GM21447 (cell line): ENCODE results near the gene TRPM2.
"Not testable (repeated sequence)": the region's sequence is repeated elsewhere in the genome, so short reads cannot be mapped to it uniquely, and the experiment has no call there.

ENCODE experiments used
- ATAC-seq: cut with Tn5 transposase; IDR thresholded peaks from one replicate; pipeline ENCODE4 v1.9.1; 2021; ENCODE audit not compliant: unreplicated experiment

The TRPM2 gene

DNA sequence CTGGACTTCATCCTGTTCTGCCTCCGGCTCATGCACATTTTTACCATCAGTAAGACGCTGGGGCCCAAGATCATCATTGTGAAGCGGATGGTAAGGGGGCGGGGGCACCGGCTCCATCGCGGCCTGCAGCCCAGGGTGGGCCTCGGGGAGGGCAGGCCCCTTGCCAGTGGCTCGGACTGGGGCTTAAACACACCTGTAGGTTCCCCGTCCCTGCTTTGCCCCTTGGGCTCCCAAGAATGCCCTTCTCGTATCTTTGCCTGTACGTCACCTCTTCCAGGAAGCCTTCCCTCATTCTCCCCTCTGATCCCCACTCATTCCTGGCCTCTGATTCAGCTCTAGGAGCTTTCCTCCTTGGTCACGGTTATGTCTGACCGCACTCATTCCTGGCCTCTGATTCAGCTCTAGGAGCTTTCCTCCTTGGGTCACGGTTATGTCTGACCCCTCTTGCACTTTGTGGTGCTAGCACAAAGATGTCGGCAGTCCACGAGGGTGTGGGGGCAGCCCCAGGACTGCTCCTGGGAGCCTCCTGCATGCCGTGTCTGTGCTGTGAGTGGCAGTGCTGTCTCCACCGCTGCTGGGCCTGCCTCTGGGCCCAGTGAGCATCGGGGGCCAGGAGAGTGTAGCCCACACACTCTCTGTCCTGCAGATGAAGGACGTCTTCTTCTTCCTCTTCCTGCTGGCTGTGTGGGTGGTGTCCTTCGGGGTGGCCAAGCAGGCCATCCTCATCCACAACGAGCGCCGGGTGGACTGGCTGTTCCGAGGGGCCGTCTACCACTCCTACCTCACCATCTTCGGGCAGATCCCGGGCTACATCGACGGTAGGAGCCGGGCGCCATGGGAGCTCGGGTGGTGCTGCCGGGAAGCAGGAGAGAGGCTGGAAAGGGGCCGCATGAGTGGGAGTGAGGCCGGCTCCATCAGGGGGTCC lies 52.8 kb downstream of the TRPM2 start:
- ATAC-seq = no peak

DNA sequence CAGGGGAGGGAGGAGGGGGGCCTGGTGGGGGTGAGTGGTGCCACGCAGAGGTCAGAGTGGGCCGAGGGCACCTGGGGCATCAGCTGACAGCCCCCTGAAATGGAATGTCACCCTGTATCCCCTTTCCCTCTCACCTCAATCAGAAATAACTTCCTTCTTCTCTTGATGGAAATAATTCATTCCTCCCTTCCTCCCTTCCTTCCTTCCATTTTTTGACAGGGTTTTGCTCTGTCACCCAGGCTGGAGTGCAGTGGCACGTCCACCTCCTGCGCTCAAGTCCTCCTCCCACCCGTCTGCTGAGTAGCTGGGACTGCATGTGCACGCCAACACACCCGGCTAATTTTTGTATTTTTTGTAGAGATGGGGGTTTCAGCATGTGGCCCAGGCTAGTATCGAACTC lies 53.5 kb downstream of the TRPM2 start:
- no peak for ATAC-seq

DNA sequence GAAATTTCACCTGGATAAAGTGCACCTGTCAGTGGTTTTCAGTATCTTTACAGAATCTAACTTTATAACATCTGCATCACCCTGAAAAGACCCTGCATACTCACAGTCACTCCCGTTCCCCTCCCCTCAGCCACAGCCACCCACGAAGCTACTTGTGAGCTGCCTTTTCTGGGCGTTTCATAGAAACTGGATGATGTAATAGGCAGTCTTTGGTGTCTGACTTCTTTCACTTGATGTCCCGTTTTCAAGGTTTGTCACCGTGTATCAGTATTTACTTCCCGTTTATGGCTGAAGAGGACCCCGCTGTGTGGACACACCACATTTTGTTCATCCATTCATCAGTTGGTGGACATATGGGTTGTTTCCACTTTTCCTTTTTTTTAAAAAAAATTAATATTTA lies 54.1 kb downstream of the TRPM2 start:
- no peak for ATAC-seq

DNA sequence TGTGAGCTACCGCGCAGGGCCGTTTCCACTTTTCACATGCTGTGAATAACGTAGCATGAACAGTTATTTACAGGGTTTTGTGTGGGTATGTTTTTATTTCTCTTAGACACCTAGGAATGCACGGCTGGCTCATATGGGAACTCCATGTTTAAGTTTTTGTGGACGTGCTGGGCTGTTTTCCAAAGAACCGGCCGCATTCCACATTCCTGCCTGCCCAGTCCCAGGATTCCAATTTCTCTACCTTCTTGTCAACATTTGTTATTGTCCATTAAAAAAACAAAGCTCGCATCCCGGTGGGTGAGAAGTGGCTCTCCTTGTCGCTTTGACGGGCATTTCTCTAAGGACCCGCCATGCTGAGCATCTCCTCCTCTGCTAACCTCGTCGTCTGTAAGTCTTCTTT lies 54.8 kb downstream of the TRPM2 start:
- ATAC-seq = no peak

DNA sequence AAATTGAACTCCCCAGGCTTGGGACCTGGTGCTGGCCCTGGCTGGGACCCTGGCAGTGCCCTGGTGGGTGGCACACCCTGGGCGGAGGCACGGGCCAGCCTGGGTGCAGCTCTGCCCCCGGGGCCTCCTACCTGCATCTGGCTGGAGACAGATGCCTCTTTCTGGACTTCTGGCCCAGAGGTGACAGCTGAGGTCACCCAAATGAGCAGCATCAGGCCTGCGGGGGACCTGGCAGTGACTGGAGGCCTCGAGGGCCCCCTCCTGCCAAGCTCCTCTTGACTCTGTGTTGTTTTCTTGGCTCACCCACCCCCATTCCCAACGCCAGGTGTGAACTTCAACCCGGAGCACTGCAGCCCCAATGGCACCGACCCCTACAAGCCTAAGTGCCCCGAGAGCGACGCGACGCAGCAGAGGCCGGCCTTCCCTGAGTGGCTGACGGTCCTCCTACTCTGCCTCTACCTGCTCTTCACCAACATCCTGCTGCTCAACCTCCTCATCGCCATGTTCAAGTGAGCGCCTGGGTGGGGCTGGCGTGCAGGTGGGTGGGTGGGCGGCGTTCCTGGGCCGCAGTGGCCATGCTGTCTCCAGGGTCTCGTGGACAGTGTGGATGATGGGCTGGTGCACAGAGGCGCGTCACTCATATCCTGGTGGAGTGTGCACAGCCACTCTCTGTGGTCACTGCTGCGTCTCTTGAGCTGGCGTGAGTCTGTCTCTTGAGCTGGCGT lies 60.3 kb downstream of the TRPM2 start:
- ATAC-seq = no peak

DNA sequence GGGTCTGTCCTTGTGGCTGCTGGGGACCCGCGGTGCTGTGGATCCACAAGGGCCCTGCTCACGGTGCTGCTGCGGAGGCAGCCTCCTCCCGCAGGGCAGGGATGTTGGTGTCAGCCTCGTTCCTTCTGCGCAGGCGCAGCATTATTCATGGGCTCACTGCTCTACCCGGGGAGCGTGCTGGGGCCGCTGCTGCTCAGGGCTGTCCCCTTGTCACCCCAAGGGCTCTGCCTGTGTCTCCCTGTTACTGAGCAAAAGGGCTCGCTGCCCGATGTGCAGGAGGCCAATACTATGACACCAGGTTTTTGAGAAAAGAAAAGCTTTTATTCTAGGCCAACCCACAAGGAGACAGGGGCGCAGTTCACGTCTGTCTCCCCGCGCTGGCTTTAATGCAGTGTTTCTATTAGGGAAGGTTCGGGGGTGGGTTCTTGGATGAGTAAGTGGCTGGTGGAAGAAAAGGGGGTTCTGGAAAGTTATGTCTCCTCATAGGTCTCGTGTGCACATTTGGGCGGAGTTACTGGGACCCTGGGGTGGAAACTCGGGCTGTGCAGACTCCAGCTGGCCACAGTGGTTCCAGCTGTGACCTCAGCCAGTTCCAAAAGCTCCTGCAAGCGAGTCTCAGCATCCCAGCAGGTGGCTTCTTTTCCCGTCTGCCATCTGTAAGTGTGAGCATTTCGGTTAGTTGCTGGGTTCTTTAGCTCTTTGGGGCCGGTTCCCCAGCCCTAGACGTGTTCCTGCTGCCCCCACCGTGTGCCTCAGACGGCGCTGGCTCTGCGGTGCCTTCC lies 61.1 kb downstream of the TRPM2 start:
- no peak for ATAC-seq

DNA sequence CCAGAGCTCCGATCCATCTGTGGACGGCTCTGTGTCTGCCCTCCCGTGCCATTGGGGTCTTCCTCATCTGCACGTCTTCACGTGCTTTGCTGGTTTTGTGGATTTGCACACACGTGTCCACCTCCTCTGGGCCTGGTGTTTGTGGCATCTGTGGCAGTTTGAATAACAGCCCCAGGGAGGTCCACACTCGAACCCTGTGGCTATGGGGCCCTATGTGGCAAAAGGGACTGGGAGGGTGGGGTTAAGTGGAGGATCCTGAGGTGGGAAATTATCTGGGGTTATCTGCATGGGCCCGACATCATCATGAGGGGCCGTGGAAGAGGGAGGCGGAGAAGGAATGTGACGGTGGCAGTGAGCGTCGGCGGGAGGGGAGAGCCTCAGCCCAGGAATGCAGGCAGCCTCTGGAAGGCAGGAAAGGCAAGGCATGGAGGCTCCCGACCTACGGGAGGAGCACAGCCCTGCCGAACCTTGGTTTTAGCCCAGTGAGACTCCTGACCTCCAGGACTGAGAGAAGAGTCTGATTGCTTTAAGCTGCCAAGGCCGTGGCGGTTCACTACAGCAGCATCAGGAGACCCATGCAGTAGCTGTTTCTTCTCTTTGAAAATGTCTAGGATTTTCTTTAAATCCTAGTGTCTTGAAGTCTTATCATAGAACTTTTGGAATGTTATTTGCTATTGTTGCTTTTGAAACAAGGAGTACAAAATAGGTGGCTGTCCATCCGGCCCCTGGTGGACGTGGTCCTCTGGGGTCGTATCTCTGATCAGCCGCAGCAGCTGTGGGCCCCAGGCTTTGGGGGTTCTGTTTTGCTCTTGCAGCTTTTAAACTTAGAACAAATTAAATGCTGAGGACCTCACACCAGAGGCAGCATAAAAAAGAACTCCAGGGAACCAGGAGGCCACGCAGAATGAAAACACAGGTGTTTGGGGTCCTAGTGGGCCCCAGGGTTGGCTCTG lies 61.9 kb downstream of the TRPM2 start:
- ATAC-seq = no peak

DNA sequence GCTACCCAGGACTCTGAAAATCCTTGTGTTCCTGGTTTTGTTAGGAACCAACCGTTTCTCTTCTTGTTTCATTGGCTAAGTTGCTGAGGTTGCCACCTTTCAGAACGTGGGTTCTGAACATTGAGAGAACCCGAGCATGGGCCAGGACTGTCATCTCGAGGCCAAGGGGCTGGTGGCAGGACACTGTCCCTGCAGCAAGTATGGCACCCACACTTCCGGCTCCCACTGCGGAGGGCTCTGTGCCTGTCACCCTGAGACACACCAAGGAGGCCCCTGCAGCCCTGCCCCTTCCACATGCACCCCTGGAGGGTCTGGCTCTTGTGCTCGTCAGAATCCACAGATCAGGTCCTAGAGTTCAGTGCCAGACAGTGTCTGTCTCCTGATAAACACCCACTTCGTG lies 62.8 kb downstream of the TRPM2 start:
- no peak for ATAC-seq

DNA sequence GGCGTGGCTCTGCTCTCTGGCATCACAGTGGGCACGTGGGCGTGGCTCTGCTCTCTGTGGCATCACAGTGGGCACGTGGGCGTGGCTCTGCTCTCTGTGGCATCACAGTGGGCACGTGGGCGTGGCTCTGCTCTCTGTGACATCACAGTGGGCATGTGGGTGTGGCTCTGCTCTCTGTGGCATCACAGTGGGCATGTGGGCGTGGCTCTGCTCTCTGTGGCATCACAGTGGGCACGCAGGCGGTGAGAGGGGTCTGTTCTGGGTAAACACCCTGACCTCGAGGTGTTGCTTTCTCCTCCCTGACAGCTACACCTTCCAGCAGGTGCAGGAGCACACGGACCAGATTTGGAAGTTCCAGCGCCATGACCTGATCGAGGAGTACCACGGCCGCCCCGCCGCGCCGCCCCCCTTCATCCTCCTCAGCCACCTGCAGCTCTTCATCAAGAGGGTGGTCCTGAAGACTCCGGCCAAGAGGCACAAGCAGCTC lies 64.2 kb downstream of the TRPM2 start:
- ATAC-seq = not testable (repeated sequence)

DNA sequence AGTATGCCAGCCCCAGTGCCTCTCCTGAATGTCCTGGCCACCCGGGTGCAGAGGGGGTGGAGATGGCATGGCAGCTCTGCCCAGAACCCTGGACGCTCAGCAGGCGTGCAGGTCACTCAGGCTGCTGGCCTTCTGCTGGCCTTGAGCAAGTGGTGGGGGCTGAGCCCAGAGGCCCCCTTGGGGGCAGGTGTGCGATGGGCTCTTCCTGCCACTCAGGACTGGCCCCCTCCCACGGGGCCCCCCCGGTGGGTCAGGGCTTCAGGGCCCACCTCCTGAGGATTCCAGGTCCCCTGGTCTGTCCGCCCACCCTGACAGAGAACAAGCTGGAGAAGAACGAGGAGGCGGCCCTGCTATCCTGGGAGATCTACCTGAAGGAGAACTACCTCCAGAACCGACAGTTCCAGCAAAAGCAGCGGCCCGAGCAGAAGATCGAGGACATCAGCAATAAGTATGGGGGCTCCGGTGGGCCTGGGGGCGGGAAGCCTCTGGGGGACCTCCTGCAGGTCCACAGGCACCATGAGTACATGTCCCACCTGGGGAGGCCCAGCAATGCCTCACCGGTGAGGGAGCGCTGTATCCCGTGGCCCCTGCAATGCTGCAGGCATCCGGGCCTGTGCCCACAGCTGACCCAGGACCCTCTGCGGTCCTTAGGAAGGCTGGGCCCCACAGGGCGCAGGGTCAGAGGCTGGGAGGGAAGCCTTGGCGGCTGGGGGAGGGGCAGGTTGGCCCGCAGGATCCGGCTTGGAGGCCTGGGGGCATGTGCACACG lies 64.9 kb downstream of the TRPM2 start:
- no peak for ATAC-seq

DNA sequence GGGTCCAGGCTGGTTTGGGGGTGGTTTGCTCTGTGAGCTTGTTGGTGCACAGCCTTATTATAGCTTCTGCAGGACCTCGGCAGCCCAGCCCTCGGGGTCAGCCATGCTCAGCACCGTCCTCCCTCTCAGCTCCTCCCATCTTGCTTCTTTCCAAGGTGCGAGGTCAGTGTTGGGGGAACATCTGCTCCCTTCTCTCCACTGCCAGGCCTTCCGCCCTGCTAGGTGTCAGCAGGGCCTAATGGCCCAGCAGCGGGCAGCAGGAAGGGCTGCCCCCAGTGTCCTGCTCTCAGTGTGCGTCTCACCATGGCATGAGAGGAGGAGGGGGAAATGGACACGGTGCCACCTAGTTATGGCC lies 65.4 kb downstream of the TRPM2 start:
- no peak for ATAC-seq

DNA sequence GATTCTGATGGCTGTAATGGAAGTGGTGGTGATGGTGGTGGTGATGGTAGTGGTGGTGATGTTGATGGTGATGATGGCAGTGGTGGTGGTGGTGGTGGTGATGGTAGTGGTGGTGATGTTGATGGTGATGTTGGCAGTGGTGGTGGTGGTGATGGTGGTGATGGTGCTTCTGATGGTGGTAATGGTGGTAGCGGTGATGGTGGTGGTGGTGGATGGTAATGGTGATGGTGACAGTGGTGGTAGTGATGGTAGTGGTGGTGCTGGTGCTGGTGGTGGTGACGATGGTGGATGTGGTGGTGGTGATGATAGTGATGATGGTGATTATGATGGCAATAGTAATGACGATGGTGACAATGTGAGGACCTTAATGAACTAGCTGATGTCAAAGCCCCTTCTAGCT lies 66.3 kb downstream of the TRPM2 start:
- ATAC-seq = no peak

DNA sequence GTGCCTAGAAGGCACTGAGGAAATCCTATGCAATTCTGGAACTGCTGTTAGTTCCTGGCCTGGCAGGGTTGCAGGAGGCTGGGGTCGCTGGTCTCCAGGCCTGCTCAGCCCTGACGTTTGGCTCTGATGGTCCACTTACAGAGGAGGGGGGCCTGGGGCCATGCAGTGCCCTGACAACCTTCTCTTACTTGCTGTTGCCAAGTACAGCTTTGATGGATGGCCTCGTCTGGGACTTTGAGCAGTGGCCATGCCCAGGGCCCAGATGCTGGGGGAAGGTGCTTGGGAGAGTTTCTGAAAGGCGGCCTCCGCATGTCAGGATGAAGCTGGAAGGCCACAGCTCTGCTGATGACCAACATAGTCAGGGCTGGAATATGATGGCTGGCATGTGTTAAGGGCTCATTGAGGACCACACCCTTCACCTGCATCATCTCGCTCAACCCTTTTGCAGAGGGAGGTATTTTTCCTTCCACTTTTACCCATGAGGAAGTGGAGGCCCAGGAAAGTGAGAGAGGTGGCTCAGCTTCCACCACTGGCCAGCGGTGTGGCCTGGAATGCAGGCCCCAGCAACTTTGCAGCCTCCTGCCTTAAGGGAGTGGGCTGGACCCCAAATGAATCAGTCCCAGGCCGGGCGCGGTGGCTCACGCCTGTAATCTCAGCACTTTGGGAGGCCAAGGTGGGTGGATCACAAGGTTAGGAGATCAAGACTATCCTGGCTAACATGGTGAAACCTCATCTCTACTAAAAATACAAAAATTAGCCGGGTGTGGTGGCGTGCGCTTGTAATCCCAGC lies 67.2 kb downstream of the TRPM2 start:
- no peak for ATAC-seq

DNA sequence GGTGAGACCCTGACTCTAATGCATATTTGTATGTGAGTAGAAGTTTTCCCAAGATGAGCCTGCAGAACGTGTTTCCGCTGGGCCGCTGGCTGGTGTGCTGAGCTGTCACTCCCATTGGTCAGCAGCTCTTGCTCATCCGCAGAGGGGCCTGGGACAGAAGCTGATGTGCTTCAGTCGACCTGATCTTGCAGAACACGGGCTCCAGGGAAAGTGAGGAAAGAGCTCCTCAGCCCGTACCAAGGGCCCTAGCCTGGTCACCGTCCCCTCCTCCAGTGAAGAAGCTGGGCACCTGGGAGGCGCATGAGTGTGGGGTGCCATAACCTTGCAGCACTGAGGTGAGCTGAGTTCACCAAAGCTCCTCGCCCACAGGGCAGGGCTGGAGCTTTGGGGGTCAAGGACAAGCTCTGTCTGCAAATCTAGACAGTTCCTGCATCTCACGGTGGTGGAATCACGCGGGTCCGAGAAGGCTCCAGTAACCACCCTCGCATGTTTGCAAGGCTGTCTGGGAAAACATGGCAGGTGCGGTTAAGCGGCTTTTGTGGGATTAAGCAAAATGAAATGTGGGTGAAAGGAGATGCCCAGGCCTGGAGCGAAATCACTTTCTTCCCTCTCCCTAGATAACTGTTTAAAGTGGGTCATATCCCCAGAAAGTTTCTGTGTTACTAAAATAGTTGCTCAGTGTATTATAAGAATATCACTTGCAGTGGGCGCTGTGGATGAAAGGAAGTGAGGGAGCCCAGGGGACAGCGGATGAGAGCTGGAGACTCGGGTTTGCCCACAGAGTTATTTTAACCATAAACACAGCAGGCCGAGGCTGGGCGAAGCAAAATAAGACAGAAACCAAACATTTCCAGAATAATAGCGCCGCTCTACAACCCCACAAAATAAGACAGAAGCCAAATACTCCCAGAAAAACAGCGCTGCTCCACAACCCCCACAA lies 68.8 kb downstream of the TRPM2 start:
- ATAC-seq = no peak

DNA sequence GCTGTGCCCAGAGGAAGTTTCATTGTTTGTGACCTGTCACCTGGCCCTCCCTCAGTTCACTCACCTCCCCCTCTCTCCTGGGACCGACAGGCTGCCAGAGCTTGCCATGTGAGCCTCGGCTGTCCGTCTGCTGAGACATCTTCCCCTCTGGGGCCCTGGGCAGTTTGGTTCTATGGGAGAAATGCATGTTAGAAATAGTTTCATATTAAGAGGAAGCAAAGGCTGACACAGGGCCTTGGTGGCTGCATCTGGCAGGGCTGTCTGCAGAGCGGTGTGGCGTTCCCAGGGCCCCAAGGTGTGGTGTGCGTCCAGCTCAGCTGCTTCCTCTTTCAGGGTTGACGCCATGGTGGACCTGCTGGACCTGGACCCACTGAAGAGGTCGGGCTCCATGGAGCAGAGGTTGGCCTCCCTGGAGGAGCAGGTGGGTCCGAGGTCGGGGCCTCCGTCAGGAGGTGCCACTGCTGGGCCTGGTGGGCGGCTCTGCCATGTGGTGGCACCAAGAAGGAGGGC lies 69.9 kb downstream of the TRPM2 start:
- no peak for ATAC-seq

DNA sequence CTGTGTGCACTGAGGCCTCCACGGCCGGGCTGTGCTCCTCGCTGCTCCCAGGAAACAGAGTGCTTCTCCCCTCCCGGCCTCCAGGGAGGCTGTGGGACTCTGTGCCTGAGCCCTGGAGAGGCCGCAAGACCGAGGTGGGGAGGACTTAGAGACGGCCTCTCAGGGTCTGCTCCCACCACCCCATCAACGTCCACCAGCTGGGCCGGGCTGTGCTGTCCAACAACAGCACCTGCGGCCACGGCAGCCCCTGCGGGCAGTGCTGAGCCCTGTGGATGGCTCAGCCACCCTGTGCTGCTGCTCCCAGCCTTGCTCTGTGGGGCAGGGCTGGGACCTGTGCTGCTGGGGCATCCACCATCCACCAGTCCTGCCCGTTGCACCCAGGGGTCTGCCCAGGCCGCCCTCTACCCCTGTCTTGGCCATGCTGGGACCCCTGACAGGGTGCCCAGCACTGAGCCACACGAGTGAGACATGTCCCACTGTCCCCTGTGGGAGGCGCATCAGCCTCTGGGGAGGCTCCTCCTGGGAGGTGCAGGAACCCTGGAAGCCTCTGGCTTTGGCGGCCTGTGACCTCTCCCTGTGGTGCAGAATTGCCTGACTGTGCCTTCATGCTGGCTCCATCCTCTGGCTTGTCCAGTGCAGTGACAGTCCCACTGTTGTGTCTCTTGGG lies 70.7 kb downstream of the TRPM2 start:
- no peak for ATAC-seq
